Hepatic stellate cell (primary cell): ENCODE data around the gene ZNF518A.

Source experiments
- DNase-seq: peaks from one replicate; pipeline ENCODE4 v3.0.0; 2011; ENCODE audit warnings: low spot score

Gene ZNF518A, protein sequence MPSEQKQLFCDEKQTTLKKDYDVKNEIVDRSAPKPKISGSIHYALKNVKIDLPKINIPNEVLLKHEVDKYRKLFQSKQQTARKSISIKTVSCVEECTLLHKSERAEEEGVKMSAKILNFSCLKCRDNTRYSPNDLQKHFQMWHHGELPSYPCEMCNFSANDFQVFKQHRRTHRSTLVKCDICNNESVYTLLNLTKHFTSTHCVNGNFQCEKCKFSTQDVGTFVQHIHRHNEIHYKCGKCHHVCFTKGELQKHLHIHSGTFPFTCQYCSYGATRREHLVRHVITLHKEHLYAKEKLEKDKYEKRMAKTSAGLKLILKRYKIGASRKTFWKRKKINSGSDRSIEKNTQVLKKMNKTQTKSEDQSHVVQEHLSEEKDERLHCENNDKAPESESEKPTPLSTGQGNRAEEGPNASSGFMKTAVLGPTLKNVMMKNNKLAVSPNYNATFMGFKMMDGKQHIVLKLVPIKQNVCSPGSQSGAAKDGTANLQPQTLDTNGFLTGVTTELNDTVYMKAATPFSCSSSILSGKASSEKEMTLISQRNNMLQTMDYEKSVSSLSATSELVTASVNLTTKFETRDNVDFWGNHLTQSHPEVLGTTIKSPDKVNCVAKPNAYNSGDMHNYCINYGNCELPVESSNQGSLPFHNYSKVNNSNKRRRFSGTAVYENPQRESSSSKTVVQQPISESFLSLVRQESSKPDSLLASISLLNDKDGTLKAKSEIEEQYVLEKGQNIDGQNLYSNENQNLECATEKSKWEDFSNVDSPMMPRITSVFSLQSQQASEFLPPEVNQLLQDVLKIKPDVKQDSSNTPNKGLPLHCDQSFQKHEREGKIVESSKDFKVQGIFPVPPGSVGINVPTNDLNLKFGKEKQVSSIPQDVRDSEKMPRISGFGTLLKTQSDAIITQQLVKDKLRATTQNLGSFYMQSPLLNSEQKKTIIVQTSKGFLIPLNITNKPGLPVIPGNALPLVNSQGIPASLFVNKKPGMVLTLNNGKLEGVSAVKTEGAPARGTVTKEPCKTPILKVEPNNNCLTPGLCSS (N-terminal part only)

DNA sequence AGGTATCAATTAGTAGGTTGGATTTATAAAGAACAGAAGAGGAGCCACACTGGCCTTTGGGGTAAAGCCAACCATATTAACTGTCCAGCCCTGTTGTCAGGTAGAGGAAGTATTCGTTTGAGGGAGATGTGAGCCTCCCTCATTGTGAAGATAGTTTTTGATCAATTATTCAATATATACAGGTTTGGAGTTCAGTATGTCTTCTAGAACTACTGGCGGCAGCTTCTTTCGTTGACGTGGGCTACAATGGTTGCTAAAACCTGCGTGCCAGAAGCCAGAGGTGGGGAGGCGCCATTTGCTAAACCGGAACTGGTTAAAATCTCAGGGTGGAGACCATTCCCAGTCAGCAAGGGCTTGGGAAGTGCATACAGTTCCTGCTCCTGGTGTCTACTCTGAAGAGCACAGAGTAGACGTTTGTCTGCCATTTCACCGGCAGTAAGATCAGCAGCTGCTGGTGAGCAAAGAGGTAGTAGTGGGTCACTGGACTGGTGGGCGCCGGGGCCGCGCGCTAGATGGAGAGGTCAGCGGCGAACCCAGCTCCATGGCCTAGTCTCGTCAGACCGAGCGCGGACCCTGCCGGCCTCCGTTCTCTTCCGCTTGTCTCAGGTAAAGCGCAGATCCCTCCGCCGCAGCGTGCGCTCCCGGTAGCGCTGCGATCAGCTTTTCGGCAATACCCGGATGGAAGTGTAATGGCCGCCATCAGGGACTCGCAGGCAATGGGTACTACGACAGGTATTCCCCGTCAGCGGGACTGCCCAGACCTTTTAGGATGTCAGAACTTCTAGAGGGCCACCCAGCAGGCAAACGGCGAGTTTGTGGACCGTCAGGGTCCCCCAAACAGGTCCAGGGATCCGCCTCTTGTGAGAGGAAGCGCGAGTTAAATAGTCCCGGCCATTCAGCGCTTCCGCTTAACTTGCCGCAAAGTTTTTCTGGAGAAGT is at the start of gene ZNF518A:
ZNF518A (plus strand) TSS at position 911 of the 939 bp plus-strand sequence. CDS start 26,026 bp downstream, outside the sequence.
- DNase-seq = peak; percentile 84

GRCh38 chr10:96082153-96082552 is 47.9 kb upstream of the ZNF518A start:
- DNase-seq = no peak

DNA sequence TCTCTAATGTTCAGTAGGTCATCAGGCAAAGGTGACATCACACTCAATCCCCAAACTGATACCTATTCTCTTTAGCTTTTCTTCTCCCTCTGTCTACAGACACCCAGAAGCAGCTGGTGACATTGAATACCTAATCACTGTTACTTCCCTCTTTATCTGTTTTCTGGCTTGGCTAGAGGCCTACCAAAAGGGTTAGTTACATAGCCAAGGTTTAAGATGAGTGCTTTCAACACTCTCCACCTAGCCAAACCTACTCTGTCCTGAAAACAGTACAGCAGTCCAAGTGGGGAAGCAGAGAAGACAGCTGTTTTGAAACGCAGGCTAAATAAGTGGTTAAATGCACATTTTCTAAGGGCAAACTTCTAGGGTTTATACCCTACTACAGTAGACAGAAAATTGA is 47.3 kb upstream of the ZNF518A start:
- no peak for DNase-seq

DNA sequence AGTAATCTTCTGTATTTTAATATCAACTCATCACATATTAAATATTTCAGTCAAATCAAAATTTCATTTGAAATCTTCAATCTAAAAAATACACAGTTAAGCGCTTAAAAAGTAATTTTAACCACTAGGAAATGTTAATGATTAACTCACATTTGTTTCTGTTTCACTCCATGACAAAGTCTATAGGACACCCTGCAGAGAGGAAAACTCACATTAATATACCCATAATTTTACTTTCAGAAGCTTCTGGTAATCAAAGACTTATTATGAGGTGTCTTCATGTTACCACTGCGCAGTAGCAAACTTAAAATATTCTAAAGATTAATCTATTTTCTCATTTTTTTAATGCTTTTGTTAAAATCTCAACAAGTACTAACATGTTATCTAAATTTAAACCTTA is 41.0 kb upstream of the ZNF518A start:
- no peak for DNase-seq

DNA sequence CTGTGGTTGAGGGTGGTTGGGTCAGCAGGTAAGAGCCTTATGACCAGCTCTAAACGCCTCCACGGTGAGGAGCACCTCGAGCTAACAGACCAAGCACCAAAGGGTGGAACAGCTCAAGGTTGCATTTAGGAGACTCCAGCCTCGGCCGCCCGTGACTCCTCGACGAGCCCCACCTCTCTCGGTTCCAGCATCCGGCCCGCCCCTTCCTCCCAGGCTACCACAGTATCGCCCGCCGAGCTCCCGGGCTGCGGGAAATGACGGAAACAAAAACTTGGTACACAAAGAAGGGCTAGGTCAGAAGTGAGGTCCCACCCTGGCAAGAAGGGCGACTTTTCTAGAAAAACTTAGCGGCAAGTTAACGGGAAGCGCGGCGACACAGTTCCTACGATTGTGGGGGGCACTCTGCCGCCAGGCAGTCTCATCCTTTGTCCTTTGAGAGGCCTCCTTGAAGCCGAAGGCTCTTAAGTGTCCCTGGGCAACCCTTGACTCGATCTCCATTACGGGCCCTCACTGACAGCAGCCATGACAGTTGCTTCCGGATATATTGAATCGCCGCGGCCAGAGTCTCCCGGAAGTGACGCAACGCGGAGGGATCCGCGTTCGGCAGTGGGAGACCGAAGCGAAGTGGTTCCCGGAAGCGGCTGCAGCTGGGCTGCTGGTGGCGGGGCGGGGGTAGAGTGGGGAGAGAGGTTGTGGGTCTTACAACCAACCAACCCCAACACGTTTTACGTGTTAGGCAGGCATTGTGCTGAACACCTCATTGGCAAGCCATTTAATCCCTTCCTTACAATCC is 40.2 kb upstream of the ZNF518A start:
- DNase-seq = peak; percentile 89

- DNase-seq = no peak
Observed at GRCh38 chr10:96090463-96090800, 39.7 kb upstream of the ZNF518A start.

GRCh38 chr10:96092999-96093767 is 36.9 kb upstream of the ZNF518A start:
- DNase-seq = no peak

DNA sequence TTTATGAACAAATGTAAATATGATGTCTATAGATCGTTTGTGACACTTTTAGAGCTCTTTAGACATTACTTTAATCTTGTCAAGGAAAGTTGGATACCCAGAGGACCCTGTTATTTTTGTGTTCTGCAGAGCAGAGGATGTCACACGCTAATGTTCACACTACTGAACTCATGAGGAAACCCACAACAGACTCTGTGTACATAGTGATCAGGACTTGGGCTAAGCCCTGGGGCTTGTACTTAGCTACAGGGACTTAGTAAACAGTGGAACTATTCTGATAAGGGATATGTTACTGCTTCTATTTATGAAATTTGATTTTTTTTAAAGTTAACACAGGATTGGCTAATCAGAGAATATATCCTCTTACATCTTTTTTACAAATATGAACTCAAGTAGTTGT is 36.1 kb upstream of the ZNF518A start:
- no peak for DNase-seq

DNA sequence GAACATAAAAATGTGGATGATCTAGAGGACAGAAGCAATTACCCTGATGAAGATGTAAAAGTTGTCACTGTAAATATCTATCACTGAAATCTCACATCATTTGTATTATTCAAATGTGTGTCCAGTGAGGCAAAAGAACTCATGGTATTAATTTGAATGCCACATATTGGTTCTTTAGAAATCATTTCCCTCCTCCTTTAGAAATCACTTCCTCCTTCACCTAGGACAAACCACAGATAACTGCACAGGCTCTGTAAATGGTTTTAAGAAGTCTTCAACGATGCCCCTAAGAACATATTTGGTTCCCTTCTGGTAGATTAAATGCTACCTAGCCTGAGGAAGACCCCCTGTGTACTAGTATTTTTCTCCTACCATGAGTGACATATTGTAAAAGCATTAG is 33.1 kb upstream of the ZNF518A start:
- DNase-seq = no peak

GRCh38 chr10:96097865-96098264 is 32.2 kb upstream of the ZNF518A start:
- no peak for DNase-seq

GRCh38 chr10:96107623-96108038 is 22.5 kb upstream of the ZNF518A start:
- no peak for DNase-seq

GRCh38 chr10:96112531-96112930 is 17.6 kb upstream of the ZNF518A start:
- no peak for DNase-seq

- no peak for DNase-seq
Observed at GRCh38 chr10:96118604-96119450, 11.3 kb upstream of the ZNF518A start.

DNA sequence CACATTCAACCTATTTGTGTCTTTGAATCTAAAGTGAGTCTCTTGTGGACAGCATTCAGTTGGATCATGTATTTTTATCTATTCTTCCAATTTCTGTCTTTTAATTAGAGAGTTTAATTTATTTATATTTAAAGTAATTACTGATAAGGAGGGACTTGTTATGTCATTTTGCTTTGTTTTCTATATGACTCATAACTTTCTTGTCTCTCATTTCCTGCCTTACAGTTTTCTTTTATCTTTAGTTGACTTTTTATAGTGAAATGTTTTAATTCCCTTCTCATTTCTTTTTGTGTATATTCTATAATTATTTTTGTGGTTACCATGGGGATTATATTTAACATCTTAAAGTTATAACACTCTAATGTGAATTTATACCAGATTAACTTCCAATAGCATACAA is 7.3 kb upstream of the ZNF518A start:
- DNase-seq = no peak

DNA sequence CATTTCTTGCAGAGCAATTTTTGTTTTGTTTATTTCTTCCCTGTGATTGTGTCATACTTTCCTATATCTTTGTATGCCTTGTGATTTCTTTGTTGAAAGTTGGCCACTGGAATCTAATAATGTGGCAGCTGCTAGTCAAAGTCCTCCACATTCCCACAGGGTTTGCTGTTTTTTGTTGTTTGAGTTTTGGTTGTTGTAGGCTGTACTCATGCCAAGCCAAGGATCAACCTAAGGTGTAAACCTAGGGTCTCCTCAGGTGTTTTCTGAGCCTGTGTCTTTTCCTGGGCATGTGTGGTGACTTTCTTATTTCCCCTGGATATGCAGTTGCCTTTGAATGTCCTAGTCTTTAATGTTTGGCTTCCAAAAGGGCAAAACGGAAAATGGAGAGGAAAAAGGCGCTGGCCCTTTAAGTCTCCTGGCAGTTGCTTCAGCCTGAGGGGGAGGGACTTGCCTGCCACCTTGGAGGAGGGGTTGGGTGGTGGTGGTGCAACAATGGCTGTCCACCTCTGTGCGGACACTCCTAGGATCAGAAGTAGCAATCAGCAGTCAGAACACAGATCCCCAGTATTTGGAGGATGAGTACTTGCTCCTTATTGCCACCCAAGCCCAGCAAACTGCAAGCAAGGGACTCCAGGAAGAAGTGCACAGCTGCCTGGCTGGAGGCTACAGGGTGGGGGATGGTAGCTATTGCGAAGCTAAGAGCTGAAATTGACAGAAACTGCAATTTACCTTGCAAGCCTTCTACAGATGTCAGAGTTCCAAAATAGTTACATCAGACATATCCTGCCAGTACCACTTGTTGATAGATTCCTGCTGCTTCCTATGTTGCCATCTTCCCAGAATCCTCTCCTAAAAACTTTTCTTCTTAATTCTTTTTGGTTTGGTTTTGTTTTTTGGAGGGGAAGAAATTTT is 5.6 kb upstream of the ZNF518A start:
- peak; percentile 21 for DNase-seq

- DNase-seq = no peak
Observed at GRCh38 chr10:96125142-96125515, 5.0 kb upstream of the ZNF518A start.

GRCh38 chr10:96130326-96130995 is 364 bp downstream of the ZNF518A start:
- peak; percentile 68 for DNase-seq

- DNase-seq = no peak
Observed at GRCh38 chr10:96131621-96132020, 1.5 kb downstream of the ZNF518A start.
